ENCODE data around the gene ATP6V1F. TPM values are rescaled to one million over a fixed set of nuclear protein-coding genes. Genes with fewer than 3 reads are reported as not detected.
A peak's percentile ranks its signal among the peaks of the same experiment; 100 is the strongest.

ATP6V1F gene
- total RNA-seq, 5 donors from 2014 or later (not counting 1 experiment from before 2014, with no cell fraction given) = 62.6 to 78.1 (median 75.5) TPM

- peaks cover 2 to 29% of the 10 kb centered on the region in 2 experiments for H3K4me1 ChIP-seq (ENCODE audit: control insufficient read depth in 1 of 2, extremely low read depth in 1 of 2, insufficient read depth in 2 of 2, low read length in 2 of 2)
- Mint-ChIP-seq H3K4me3 (peak overlapping the region; percentile 43 to 79 (median 56)), H3K4me1 (peaks cover 12 to 18% (median 15%) of the 10 kb centered on the region in 3 donors), H3K27ac (no peak overlapping the region), H3K27me3 (peaks cover 28 to 44% of the 10 kb centered on the region in 2 donors), H3K36me3 (no peaks in the 10 kb centered on the region), H3K9me3 (no peaks in the 10 kb centered on the region)
- no peak overlapping the region for H3K4me3 ChIP-seq (ENCODE audit: control insufficient read depth in 1 of 2, extremely low read depth in 1 of 2, low read length in 1 of 2)
- POLR2A ChIA-PET = interaction anchor here in 1 of 2 donors (0.7 kb wide), 2 partner anchors 31 to 91 kb away, joined by 4 to 7 read pairs; partner anchors contain the start of gene ATP6V1F
- no peaks in the 10 kb centered on the region for H3K36me3 ChIP-seq (ENCODE audit: control insufficient read depth in 2 of 2, extremely low read depth in 1 of 2, insufficient read depth in 1 of 2, low read length in 1 of 2)
- WGBS (ENCODE audit: insufficient coverage) = 15% methylated on average over 23 of the region's 33 CpGs
- H3K27ac ChIP-seq (ENCODE audit: low read length) = no peak overlapping the region
- H3K9me3 ChIP-seq = no peaks in the 10 kb centered on the region
- DNase-seq (peak in 1 of 35 experiments; percentile 15), ATAC-seq (replicated peaks in 1 of 4) (peak in 2 of 4 experiments; percentile 27 to 42)
- CTCF ChIA-PET = interaction anchor here in 1 of 2 donors (0.7 kb wide), 1 partner anchor 10 kb away, joined by 7 read pairs; no protein-coding TSS in a partner anchor
- peaks cover 0 to 61% of the 10 kb centered on the region in 2 experiments for H3K27me3 ChIP-seq (replicated peaks in 1 of 2; ENCODE audit: control insufficient read depth in 2 of 2, extremely low read depth in 1 of 2, insufficient read depth in 2 of 2, low read length in 1 of 2)
These were observed 31.3 kb upstream of the ATP6V1F start for GRCh38 chr7:128831178-128831993.

GRCh38 chr7:128831994-128832879, 30.4 kb upstream of the ATP6V1F start:
- WGBS (ENCODE audit: insufficient coverage) = 14% methylated on average over 6 of the region's 22 CpGs
- no peaks in the 10 kb centered on the region for H3K9me3 Mint-ChIP-seq
- peaks cover 12 to 18% (median 15%) of the 10 kb centered on the region in 3 donors for H3K4me1 Mint-ChIP-seq
- Histone ChIP-seq H3K4me1 (ENCODE audit: control insufficient read depth in 1 of 2, extremely low read depth in 1 of 2, insufficient read depth in 2 of 2, low read length in 2 of 2) (peaks cover 2 to 29% of the 10 kb centered on the region in 2 experiments), H3K4me3 (ENCODE audit: control insufficient read depth in 1 of 2, extremely low read depth in 1 of 2, low read length in 1 of 2) (no peak overlapping the region), H3K27ac (ENCODE audit: low read length) (no peak overlapping the region), H3K27me3 (replicated peaks in 1 of 2; ENCODE audit: control insufficient read depth in 2 of 2, extremely low read depth in 1 of 2, insufficient read depth in 2 of 2, low read length in 1 of 2) (peaks cover 0 to 58% of the 10 kb centered on the region in 2 experiments), H3K9me3 (no peaks in the 10 kb centered on the region), H3K36me3 (ENCODE audit: control insufficient read depth in 2 of 2, extremely low read depth in 1 of 2, insufficient read depth in 1 of 2, low read length in 1 of 2) (no peaks in the 10 kb centered on the region)
- ChIA-PET POLR2A (no interaction called here), CTCF (interaction anchor here in 1 of 2 donors (0.6 to 0.7 kb wide), 2 partner anchors 9 to 40 kb away, joined by 4 to 7 read pairs; no protein-coding TSS in a partner anchor)
- peaks cover 21 to 35% of the 10 kb centered on the region in 2 donors for H3K27me3 Mint-ChIP-seq
- no peak for ATAC-seq (replicated peaks in 1 of 4)
- DNase-seq = no peak
- H3K4me3 Mint-ChIP-seq = peak overlapping the region in 1 of 3 donors; percentile 79
- no peak overlapping the region for H3K27ac Mint-ChIP-seq
- H3K36me3 Mint-ChIP-seq = no peaks in the 10 kb centered on the region

- CTCF ChIA-PET = interaction anchor here in 1 of 2 donors (0.6 kb wide), 1 partner anchor 382 kb away, joined by 5 read pairs; no protein-coding TSS in a partner anchor
- POLR2A ChIA-PET = no interaction called here
- no peak overlapping the region for H3K4me3 Mint-ChIP-seq
- no peak for DNase-seq
- Histone ChIP-seq H3K27me3 (replicated peaks in 1 of 2; ENCODE audit: control insufficient read depth in 2 of 2, extremely low read depth in 1 of 2, insufficient read depth in 2 of 2, low read length in 1 of 2) (peaks cover 0 to 53% of the 10 kb centered on the region in 2 experiments), H3K27ac (ENCODE audit: low read length) (no peak overlapping the region), H3K9me3 (no peaks in the 10 kb centered on the region), H3K4me3 (ENCODE audit: control insufficient read depth in 1 of 2, extremely low read depth in 1 of 2, low read length in 1 of 2) (no peak overlapping the region), H3K4me1 (ENCODE audit: control insufficient read depth in 1 of 2, extremely low read depth in 1 of 2, insufficient read depth in 2 of 2, low read length in 2 of 2) (peaks cover 2 to 29% of the 10 kb centered on the region in 2 experiments), H3K36me3 (ENCODE audit: control insufficient read depth in 2 of 2, extremely low read depth in 1 of 2, insufficient read depth in 1 of 2, low read length in 1 of 2) (no peaks in the 10 kb centered on the region)
- peaks cover 21 to 32% of the 10 kb centered on the region in 2 donors for H3K27me3 Mint-ChIP-seq
- 35% methylated on average over 2 of the region's 2 CpGs for WGBS (ENCODE audit: insufficient coverage)
- H3K9me3 Mint-ChIP-seq = no peaks in the 10 kb centered on the region
- ATAC-seq (replicated peaks in 1 of 4) = no peak
- H3K36me3 Mint-ChIP-seq = no peaks in the 10 kb centered on the region
- H3K27ac Mint-ChIP-seq = no peak overlapping the region
- peaks cover 12 to 18% (median 15%) of the 10 kb centered on the region in 3 donors for H3K4me1 Mint-ChIP-seq
These were observed 29.8 kb upstream of the ATP6V1F start for GRCh38 chr7:128832880-128833147.

- H3K9me3 Mint-ChIP-seq = no peaks in the 10 kb centered on the region
- H3K4me3 ChIP-seq (ENCODE audit: control insufficient read depth in 1 of 2, extremely low read depth in 1 of 2, low read length in 1 of 2) = no peak overlapping the region
- CTCF ChIA-PET = interaction anchor here (0.6 kb wide), 2 partner anchors 381 to 451 kb away, joined by 3 to 5 read pairs; no protein-coding TSS in a partner anchor
- peaks cover 0 to 47% of the 10 kb centered on the region in 2 experiments for H3K27me3 ChIP-seq (replicated peaks in 1 of 2; ENCODE audit: control insufficient read depth in 2 of 2, extremely low read depth in 1 of 2, insufficient read depth in 2 of 2, low read length in 1 of 2)
- H3K36me3 Mint-ChIP-seq = no peaks in the 10 kb centered on the region
- no peak overlapping the region for H3K27ac Mint-ChIP-seq
- H3K9me3 ChIP-seq = no peaks in the 10 kb centered on the region
- ATAC-seq (replicated peaks in 1 of 4) = no peak
- H3K27me3 Mint-ChIP-seq = peaks cover 16 to 27% of the 10 kb centered on the region in 2 donors
- 63% methylated on average over 9 of the region's 13 CpGs for WGBS (ENCODE audit: insufficient coverage)
- H3K4me1 Mint-ChIP-seq = peaks cover 12 to 18% (median 15%) of the 10 kb centered on the region in 3 donors
- H3K4me3 Mint-ChIP-seq = no peak overlapping the region
- no peak for DNase-seq
- no peaks in the 10 kb centered on the region for H3K36me3 ChIP-seq (ENCODE audit: control insufficient read depth in 2 of 2, extremely low read depth in 1 of 2, insufficient read depth in 1 of 2, low read length in 1 of 2)
- H3K4me1 ChIP-seq (ENCODE audit: control insufficient read depth in 1 of 2, extremely low read depth in 1 of 2, insufficient read depth in 2 of 2, low read length in 2 of 2) = peaks cover 2 to 29% of the 10 kb centered on the region in 2 experiments
- POLR2A ChIA-PET = interaction anchor here (0.6 kb wide), 2 partner anchors 46 to 48 kb away, joined by 3 to 8 read pairs; no protein-coding TSS in a partner anchor
- no peak overlapping the region for H3K27ac ChIP-seq (ENCODE audit: low read length)
These were observed 29.3 kb upstream of the ATP6V1F start for GRCh38 chr7:128833148-128833945.

- Histone ChIP-seq H3K4me1 (ENCODE audit: control insufficient read depth in 1 of 2, extremely low read depth in 1 of 2, insufficient read depth in 2 of 2, low read length in 2 of 2) (peaks cover 2 to 29% of the 10 kb centered on the region in 2 experiments), H3K36me3 (ENCODE audit: control insufficient read depth in 2 of 2, extremely low read depth in 1 of 2, insufficient read depth in 1 of 2, low read length in 1 of 2) (no peaks in the 10 kb centered on the region), H3K27me3 (replicated peaks in 1 of 2; ENCODE audit: control insufficient read depth in 2 of 2, extremely low read depth in 1 of 2, insufficient read depth in 2 of 2, low read length in 1 of 2) (peaks cover 0 to 42% of the 10 kb centered on the region in 2 experiments), H3K9me3 (no peaks in the 10 kb centered on the region), H3K27ac (ENCODE audit: low read length) (no peak overlapping the region), H3K4me3 (ENCODE audit: control insufficient read depth in 1 of 2, extremely low read depth in 1 of 2, low read length in 1 of 2) (no peak overlapping the region)
- CTCF ChIA-PET = no interaction called here
- no CpG with 5 or more reads among the region's 4 CpGs for WGBS (ENCODE audit: insufficient coverage)
- DNase-seq (no peak), ATAC-seq (replicated peaks in 1 of 4) (no peak)
- Mint-ChIP-seq H3K4me3 (no peak overlapping the region), H3K36me3 (no peaks in the 10 kb centered on the region), H3K9me3 (no peaks in the 10 kb centered on the region), H3K4me1 (peaks cover 12 to 18% (median 15%) of the 10 kb centered on the region in 3 donors), H3K27me3 (peaks cover 13 to 21% of the 10 kb centered on the region in 2 donors), H3K27ac (no peak overlapping the region)
- POLR2A ChIA-PET = interaction anchor here in 1 of 2 donors (0.6 kb wide), 1 partner anchor 48 kb away, joined by 3 read pairs; no protein-coding TSS in a partner anchor
These were observed 28.7 kb upstream of the ATP6V1F start for GRCh38 chr7:128833946-128834325.
